Breast epithelium (tissue), 3 donors: ENCODE data around the gene KMT2E.

Experiments used
- CTCF ChIP-seq, 3 donors: fragments of 450-650 bp; IDR thresholded peaks; one replicate each; pipeline ENCODE4 v1.5.1; 2016 to 2017; ENCODE audit warnings: antibody characterized with exemption in 3 of 3, mild to moderate bottlenecking in 3 of 3, moderate library complexity in 3 of 3
- POLR2A ChIP-seq: fragments of 450-650 bp; IDR thresholded peaks from one replicate; pipeline ENCODE4 v1.6.1; 2016; ENCODE audit warnings: antibody characterized with exemption, mild to moderate bottlenecking, moderate library complexity
- POLR2AphosphoS5 ChIP-seq, 3 donors: sonication (generic); formaldehyde crosslinking; IDR thresholded peaks; one replicate each; pipeline ENCODE4 v1.6.1; 2017; ENCODE audit warnings: antibody characterized with exemption in 3 of 3

GRCh38 chr7:105101864-105102263 is 87.9 kb downstream of the KMT2E start:
- TF ChIP-seq CTCF (IDR thresholded peaks at IDR 0.05) (no peak), POLR2AphosphoS5 (IDR thresholded peaks at IDR 0.05) (no peak), POLR2A (no peak)
